Measurements from ENCODE around the gene NOS3. TPM values are rescaled to one million over a fixed set of nuclear protein-coding genes. Genes with fewer than 3 reads are reported as not detected.

NOS3 gene
- total and polyA plus RNA-seq, 2 of the 13 experiments (the other 11 are each of a cell fraction or from before 2014, with no cell fraction given): 3.7 to 7.5 TPM

DNA sequence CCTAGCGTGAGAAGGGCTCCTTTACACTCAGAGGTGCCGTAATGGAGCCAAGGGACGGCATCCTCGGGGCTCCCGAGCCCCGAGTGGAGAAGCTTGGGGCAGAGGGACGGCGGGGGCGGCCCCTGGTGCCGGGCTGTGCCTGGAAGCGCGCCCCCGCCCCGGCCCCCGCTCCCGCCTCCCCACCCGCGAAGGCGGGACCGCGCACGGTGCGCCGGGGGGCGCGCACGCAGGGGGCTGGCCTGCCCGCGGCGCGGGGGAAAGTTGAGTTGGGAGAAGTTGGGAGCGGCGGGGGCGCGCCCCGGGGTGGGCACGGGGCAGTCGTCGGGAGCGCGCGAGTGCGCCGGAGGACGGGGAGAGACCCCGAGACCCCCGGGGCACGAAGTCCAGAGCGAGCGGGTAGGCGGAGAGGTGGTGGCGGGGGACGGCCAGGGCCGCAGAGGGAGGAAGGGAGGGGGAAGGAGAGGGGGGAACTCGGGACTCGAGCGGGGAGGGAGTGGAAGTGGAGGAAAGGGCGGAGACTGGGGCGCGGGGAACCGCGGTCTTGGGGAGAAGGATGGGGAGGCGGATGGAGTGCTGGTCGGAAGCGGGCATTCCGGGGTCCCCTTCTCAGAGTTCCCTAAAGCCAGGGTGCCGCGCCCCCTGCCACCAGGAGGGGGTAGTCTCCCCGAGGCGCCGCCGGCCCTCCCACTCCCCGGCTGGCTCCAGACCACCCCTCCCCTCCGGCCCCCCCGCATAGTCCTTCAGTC, 68.7 kb downstream of the NOS3 start, which contains the start of gene SLC4A2 (continued):
- TF ChIP-seq, protein P1, sequence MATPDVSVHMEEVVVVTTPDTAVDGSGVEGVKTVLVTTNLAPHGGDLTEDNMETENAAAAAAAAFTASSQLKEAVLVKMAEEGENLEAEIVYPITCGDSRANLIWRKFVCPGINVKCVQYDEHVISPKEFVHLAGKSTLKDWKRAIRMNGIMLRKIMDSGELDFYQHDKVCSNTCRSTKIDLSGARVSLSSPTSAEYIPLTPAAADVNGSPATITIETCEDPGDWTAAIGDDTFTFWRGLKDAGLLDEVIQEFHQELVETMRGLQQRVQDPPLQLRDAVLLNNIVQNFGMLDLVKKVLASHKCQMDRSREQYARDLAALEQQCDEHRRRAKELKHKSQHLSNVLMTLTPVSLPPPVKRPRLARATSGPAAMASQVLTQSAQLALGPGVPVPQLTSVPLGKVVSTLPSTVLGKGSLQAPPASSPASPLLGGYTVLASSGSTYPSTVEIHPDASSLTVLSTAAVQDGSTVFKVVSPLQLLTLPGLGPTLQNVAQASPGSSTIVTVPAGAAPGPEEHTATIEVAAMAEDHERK (CRISPR knock-in tag; IDR thresholded peaks at IDR 0.05; ENCODE audit: low read depth): peak; percentile 81; the same call in 1 of the 2 replicates
- TF ChIP-seq EHMT2 (IDR thresholded peaks at IDR 0.05; ENCODE audit: borderline replicate concordance, low read depth, low read length) (no peak), U2AF1 (optimal IDR thresholded peaks at IDR 0.05; ENCODE audit: low read depth, low read length) (no peak), JARID2 (CRISPR knock-in tag; IDR thresholded peaks at IDR 0.05; ENCODE audit: insufficient replicate concordance) (no peak), ADNP (CRISPR knock-in tag; IDR thresholded peaks at IDR 0.05) (no peak), PRPF4 (IDR thresholded peaks at IDR 0.05; ENCODE audit: low read depth, low read length, poor library complexity, severe bottlenecking) (no peak), ZNF543 (CRISPR knock-in tag; IDR thresholded peaks at IDR 0.05) (no peak), ZNF556 (CRISPR knock-in tag; IDR thresholded peaks at IDR 0.05; ENCODE audit: borderline replicate concordance) (no peak), ZNF615 (CRISPR knock-in tag; IDR thresholded peaks at IDR 0.05; ENCODE audit: borderline replicate concordance) (no peak), JDP2 (CRISPR knock-in tag; IDR thresholded peaks at IDR 0.05; ENCODE audit: borderline replicate concordance) (no peak), ZNF44 (CRISPR knock-in tag; IDR thresholded peaks at IDR 0.05) (no peak), ZNF354B (CRISPR knock-in tag; IDR thresholded peaks at IDR 0.05) (0 out of 2 replicates have a peak, but pooled peaks have one; percentile 38)
- TF ChIP-seq, protein P2, sequence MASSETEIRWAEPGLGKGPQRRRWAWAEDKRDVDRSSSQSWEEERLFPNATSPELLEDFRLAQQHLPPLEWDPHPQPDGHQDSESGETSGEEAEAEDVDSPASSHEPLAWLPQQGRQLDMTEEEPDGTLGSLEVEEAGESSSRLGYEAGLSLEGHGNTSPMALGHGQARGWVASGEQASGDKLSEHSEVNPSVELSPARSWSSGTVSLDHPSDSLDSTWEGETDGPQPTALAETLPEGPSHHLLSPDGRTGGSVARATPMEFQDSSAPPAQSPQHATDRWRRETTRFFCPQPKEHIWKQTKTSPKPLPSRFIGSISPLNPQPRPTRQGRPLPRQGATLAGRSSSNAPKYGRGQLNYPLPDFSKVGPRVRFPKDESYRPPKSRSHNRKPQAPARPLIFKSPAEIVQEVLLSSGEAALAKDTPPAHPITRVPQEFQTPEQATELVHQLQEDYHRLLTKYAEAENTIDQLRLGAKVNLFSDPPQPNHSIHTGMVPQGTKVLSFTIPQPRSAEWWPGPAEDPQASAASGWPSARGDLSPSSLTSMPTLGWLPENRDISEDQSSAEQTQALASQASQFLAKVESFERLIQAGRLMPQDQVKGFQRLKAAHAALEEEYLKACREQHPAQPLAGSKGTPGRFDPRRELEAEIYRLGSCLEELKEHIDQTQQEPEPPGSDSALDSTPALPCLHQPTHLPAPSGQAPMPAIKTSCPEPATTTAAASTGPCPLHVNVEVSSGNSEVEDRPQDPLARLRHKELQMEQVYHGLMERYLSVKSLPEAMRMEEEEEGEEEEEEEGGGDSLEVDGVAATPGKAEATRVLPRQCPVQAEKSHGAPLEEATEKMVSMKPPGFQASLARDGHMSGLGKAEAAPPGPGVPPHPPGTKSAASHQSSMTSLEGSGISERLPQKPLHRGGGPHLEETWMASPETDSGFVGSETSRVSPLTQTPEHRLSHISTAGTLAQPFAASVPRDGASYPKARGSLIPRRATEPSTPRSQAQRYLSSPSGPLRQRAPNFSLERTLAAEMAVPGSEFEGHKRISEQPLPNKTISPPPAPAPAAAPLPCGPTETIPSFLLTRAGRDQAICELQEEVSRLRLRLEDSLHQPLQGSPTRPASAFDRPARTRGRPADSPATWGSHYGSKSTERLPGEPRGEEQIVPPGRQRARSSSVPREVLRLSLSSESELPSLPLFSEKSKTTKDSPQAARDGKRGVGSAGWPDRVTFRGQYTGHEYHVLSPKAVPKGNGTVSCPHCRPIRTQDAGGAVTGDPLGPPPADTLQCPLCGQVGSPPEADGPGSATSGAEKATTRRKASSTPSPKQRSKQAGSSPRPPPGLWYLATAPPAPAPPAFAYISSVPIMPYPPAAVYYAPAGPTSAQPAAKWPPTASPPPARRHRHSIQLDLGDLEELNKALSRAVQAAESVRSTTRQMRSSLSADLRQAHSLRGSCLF (CRISPR knock-in tag; IDR thresholded peaks at IDR 0.05; ENCODE audit: borderline replicate concordance): no peak
- TF ChIP-seq, protein P3, sequence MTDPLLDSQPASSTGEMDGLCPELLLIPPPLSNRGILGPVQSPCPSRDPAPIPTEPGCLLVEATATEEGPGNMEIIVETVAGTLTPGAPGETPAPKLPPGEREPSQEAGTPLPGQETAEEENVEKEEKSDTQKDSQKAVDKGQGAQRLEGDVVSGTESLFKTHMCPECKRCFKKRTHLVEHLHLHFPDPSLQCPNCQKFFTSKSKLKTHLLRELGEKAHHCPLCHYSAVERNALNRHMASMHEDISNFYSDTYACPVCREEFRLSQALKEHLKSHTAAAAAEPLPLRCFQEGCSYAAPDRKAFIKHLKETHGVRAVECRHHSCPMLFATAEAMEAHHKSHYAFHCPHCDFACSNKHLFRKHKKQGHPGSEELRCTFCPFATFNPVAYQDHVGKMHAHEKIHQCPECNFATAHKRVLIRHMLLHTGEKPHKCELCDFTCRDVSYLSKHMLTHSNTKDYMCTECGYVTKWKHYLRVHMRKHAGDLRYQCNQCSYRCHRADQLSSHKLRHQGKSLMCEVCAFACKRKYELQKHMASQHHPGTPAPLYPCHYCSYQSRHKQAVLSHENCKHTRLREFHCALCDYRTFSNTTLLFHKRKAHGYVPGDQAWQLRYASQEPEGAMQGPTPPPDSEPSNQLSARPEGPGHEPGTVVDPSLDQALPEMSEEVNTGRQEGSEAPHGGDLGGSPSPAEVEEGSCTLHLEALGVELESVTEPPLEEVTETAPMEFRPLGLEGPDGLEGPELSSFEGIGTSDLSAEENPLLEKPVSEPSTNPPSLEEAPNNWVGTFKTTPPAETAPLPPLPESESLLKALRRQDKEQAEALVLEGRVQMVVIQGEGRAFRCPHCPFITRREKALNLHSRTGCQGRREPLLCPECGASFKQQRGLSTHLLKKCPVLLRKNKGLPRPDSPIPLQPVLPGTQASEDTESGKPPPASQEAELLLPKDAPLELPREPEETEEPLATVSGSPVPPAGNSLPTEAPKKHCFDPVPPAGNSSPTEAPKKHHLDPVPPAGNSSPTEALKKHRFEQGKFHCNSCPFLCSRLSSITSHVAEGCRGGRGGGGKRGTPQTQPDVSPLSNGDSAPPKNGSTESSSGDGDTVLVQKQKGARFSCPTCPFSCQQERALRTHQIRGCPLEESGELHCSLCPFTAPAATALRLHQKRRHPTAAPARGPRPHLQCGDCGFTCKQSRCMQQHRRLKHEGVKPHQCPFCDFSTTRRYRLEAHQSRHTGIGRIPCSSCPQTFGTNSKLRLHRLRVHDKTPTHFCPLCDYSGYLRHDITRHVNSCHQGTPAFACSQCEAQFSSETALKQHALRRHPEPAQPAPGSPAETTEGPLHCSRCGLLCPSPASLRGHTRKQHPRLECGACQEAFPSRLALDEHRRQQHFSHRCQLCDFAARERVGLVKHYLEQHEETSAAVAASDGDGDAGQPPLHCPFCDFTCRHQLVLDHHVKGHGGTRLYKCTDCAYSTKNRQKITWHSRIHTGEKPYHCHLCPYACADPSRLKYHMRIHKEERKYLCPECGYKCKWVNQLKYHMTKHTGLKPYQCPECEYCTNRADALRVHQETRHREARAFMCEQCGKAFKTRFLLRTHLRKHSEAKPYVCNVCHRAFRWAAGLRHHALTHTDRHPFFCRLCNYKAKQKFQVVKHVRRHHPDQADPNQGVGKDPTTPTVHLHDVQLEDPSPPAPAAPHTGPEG (CRISPR knock-in tag; IDR thresholded peaks at IDR 0.05): no peak
- TF ChIP-seq, protein P4, sequence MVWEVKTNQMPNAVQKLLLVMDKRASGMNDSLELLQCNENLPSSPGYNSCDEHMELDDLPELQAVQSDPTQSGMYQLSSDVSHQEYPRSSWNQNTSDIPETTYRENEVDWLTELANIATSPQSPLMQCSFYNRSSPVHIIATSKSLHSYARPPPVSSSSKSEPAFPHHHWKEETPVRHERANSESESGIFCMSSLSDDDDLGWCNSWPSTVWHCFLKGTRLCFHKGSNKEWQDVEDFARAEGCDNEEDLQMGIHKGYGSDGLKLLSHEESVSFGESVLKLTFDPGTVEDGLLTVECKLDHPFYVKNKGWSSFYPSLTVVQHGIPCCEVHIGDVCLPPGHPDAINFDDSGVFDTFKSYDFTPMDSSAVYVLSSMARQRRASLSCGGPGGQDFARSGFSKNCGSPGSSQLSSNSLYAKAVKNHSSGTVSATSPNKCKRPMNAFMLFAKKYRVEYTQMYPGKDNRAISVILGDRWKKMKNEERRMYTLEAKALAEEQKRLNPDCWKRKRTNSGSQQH (CRISPR knock-in tag; IDR thresholded peaks at IDR 0.05; ENCODE audit: low read depth): no peak
